Muscle layer of colon (tissue), 2 donors: ENCODE measurements around the gene PSPH.
"Not testable (repeated sequence)": the region's sequence is repeated elsewhere in the genome, so short reads cannot be mapped to it uniquely, and the experiment has no call there.

Source experiments
- H3K27ac ChIP-seq: one replicate; pipeline ENCODE4 v1.7.0; 2013; ENCODE audit warnings: low read depth, mild to moderate bottlenecking, low read length, moderate library complexity
- H3K27me3 ChIP-seq, 2 donors: one replicate each; pipeline ENCODE4 v1.7.0; 2013; ENCODE audit warnings: low read length in 2 of 2, mild to moderate bottlenecking in 2 of 2; ENCODE audit not compliant: insufficient read depth in 2 of 2, control insufficient read depth in 1 of 2
- H3K36me3 ChIP-seq: one replicate; pipeline ENCODE4 v1.7.0; 2013; ENCODE audit warnings: mild to moderate bottlenecking, low read length; ENCODE audit not compliant: insufficient read depth
- H3K4me1 ChIP-seq: one replicate; pipeline ENCODE4 v1.7.0; 2013; ENCODE audit warnings: mild to moderate bottlenecking, low read length; ENCODE audit not compliant: insufficient read depth
- H3K4me3 ChIP-seq, 2 donors: one replicate each; pipeline ENCODE4 v1.7.0; 2013; ENCODE audit warnings: low read length in 2 of 2, low read depth in 1 of 2, mild to moderate bottlenecking in 1 of 2, moderate library complexity in 1 of 2
- H3K9ac ChIP-seq: one replicate; pipeline ENCODE4 v1.7.0; 2013; ENCODE audit warnings: low read length
- H3K9me3 ChIP-seq: one replicate; pipeline ENCODE4 v1.7.0; 2013; ENCODE audit warnings: mild to moderate bottlenecking, low read length
- donor health status: abdominal sarcoma.
- donor health status: Adenocarcinoma of cecum.

The PSPH gene

DNA sequence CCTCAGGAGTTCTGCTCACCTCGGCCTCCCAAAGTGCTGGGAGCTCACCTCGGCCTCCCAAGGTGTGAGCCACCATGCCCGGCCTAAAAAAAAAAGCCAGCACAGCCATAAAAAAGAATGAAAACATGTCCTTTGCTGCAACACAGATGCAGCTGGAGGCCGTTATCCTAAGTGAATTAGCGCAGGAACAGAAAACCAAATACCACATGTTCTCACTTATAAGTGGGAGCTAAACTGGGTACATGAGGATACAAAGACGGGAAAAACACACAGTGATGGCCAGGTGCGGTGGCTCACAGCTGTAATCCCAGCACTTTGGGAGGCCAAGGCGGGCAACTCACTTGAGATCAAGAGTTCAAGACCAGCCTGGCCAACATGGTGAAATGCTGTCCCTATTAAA is 20.9 kb downstream of the PSPH start:
- H3K27ac ChIP-seq = no peak overlapping the region
- no peaks in the 10 kb centered on the region for H3K27me3 ChIP-seq
- H3K9ac ChIP-seq = no peak overlapping the region
- H3K4me1 ChIP-seq = no peaks in the 10 kb centered on the region
- no peaks in the 10 kb centered on the region for H3K9me3 ChIP-seq
- H3K4me3 ChIP-seq = no peak overlapping the region
- no peaks in the 10 kb centered on the region for H3K36me3 ChIP-seq

DNA sequence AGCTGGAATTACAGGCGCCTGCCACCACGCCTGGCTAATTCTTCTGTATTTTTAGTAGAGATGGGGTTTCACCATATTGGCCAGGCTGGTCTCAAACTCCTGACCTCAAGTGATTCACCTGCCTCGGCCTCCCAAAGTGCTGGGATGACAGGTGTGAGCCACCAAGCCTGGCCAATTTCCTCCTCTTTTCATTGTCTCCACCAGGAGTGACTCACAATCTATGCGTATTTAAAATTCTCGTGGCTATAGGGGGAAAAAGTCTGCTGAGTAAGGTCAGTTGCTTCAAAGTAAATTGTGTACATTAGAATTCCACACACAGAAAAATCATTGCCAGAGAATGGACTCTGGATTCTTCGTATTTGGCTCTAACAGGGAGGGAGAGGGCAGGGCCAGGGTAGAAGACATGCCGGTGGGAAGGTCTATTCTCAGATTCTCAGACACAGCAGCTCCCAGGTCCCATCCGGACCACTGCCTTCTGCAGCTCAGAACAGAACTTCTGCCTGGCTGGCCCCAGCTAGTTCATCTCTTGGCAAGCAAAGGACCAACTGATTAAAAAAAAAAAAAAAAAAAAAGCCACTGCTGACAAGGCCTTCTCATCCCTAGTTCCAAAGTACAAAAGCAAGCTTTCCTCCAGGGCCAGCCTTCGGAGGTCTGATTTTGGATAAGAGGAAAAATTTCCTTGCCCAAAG is 22.2 kb downstream of the PSPH start:
- no peaks in the 10 kb centered on the region for H3K4me1 ChIP-seq
- no peak overlapping the region for H3K27ac ChIP-seq
- H3K27me3 ChIP-seq = no peaks in the 10 kb centered on the region
- H3K4me3 ChIP-seq = no peak overlapping the region
- no peaks in the 10 kb centered on the region for H3K9me3 ChIP-seq
- H3K36me3 ChIP-seq = no peaks in the 10 kb centered on the region
- H3K9ac ChIP-seq = no peak overlapping the region

DNA sequence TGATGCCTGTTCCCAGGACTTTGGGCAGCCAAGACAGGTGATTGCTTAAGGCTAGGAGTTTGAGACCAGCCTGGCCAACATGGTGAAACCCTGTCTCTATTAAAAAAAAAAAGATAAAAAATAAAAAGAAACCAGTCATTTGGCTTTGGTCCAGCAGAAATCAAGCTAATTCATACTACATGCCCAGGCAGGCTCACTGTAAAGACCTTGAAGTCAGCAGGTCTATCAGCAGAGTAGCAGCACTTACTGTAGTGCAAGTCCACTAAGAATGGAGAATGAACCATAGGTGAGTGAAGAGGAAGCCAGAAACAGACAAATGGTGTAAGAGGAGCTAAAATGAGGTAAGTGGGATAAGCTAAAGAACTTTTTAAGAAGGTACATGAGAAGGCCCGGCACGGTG is 24.7 kb downstream of the PSPH start:
- H3K27me3 ChIP-seq = no peaks in the 10 kb centered on the region
- no peaks in the 10 kb centered on the region for H3K36me3 ChIP-seq
- no peak overlapping the region for H3K27ac ChIP-seq
- H3K4me3 ChIP-seq = no peak overlapping the region
- no peaks in the 10 kb centered on the region for H3K9me3 ChIP-seq
- no peaks in the 10 kb centered on the region for H3K4me1 ChIP-seq
- no peak overlapping the region for H3K9ac ChIP-seq

DNA sequence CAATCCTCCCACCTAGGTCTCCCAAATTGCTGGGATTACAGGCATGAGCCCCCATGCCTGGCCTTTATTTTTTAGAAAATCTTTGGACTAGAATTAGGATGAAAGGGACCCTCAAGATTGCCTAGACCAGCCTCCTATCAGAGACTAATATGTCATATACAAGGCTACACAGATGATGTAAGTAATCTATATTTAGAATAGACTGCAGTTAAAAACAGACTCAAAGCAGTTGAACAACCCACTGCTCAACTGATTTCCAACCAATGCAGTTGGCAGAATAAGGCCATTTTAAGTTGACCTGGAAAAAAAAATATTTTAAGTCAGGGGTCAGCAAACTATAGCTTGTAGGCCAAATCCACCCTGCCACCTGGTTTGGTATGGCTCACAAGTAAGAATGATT is 27.7 kb downstream of the PSPH start:
- Histone ChIP-seq H3K36me3 (no peaks in the 10 kb centered on the region), H3K27ac (no peak overlapping the region), H3K4me1 (no peaks in the 10 kb centered on the region), H3K4me3 (no peak overlapping the region), H3K27me3 (no peaks in the 10 kb centered on the region), H3K9me3 (no peaks in the 10 kb centered on the region), H3K9ac (no peak overlapping the region)

DNA sequence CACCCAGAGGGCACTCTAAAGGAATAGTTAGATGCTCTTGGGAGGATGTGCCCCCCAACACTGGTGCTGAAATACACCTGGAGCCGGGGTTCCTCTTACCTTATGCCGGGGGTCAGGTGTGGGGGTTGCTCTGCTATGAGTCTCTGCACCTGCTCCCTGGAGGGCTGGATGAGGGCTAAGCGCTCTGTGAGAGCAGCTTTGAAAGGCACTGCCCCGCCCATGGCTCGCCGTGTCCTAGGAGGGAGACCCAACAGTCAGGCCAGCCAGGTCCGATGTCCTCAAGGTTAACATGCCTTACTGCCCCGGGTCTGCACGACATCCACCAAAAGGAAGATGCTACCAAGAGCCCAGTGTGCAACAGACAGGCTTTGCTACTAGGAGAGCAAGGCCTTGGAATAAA is 31.7 kb downstream of the PSPH start:
- Histone ChIP-seq H3K27me3 (no peaks in the 10 kb centered on the region), H3K9me3 (no peaks in the 10 kb centered on the region), H3K36me3 (no peaks in the 10 kb centered on the region), H3K4me1 (no peaks in the 10 kb centered on the region), H3K27ac (no peak overlapping the region), H3K9ac (no peak overlapping the region), H3K4me3 (no peak overlapping the region)

DNA sequence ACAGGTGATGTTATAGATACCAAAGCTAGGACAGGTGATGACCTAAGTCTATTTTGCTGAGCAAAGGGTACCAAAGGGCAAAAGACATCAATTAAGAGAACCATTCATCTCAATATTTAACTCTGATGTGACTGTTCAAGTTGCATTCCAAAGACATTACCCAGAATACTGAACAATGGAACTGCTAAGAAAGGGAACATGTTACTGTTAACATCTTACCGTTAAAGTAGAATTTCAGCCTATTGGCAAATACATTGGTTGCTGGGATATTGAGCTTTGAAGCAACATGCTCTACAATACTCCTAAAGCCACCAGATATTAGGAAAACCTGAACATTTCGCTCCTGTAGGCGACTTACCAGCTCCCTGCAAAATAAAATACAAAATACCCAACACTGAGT is 34.2 kb downstream of the PSPH start:
- H3K27ac ChIP-seq, H3K9me3 ChIP-seq, H3K27me3 ChIP-seq, H3K4me1 ChIP-seq, H3K9ac ChIP-seq, H3K4me3 ChIP-seq, H3K36me3 ChIP-seq: not testable (repeated sequence)

DNA sequence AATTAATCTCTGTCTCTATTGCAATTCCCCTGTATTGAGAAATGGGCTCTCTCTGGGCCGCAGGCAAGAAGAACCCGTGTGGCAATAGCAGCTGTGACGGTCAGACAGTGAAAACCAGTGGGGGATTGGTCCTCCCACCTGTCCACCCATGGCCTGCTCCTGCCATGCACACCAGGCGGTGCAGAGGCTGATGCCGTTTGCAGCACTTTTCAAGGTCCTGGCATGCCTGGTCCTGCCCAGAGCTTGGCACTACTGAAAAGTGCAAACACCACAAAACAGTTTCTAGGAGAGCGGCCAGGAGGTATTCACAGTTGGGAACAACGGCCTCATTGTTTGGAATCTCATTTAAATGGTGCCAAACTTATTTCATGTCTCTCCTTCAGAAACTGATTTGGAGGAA is 41.5 kb downstream of the PSPH start:
- Histone ChIP-seq H3K9ac (no peak overlapping the region), H3K9me3 (no peaks in the 10 kb centered on the region), H3K4me1 (peaks cover 8% of the 10 kb centered on the region), H3K4me3 (no peak overlapping the region), H3K36me3 (no peaks in the 10 kb centered on the region), H3K27ac (no peak overlapping the region), H3K27me3 (no peaks in the 10 kb centered on the region)

DNA sequence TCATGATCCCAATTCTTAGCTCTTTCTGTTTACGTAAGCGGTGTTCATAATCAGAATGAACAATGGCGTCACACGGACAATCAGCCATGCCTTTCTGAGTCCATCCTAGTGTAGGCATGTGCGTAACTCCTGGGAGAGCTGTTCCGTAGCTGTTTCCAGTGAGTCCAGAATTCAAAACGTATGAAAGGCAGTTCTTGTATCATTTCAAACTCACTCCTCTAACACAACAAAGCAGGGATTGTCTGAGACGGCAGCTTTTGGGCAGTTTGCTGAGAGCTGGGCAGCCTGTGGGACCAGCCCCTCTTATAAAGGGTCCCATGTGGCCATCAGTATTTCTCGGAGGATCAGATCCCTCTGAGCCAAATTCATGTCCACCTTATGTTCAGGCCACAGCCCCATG is 43.4 kb downstream of the PSPH start:
- Histone ChIP-seq H3K4me3 (no peak overlapping the region), H3K27ac (no peak overlapping the region), H3K9ac (no peak overlapping the region)

DNA sequence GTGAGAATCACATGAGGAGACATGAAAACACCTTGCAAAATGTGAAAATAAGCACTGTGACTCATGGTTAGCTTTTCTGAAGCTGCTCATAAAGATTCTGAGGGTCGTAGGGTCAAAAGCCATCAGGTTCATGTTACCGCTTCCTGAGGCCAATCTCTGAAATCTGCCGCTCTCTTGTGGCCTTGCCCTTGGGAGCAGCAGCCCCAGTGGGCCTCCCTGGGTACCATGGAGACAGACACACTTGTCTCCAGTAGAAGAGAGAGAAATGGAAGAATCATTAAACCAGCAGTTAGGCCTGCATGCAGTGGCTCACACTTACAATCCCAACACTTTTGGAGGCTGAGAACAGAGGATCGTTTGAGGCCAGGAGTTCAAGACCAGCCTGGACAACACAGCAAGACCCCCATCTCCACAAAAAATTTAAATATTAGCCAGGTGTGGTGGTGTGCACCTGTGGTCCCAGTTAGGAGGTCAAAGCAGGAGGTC is 44.0 kb downstream of the PSPH start:
- Histone ChIP-seq H3K27me3 (no peaks in the 10 kb centered on the region), H3K9me3 (no peaks in the 10 kb centered on the region), H3K9ac (no peak overlapping the region), H3K27ac (no peak overlapping the region), H3K4me1 (peaks cover 8% of the 10 kb centered on the region), H3K36me3 (no peaks in the 10 kb centered on the region), H3K4me3 (no peak overlapping the region)

More for the DNA sequence above, 43.4 kb downstream of the PSPH start:
- Histone ChIP-seq H3K27me3 (no peaks in the 10 kb centered on the region), H3K4me1 (peaks cover 8% of the 10 kb centered on the region), H3K9me3 (no peaks in the 10 kb centered on the region), H3K36me3 (no peaks in the 10 kb centered on the region)

DNA sequence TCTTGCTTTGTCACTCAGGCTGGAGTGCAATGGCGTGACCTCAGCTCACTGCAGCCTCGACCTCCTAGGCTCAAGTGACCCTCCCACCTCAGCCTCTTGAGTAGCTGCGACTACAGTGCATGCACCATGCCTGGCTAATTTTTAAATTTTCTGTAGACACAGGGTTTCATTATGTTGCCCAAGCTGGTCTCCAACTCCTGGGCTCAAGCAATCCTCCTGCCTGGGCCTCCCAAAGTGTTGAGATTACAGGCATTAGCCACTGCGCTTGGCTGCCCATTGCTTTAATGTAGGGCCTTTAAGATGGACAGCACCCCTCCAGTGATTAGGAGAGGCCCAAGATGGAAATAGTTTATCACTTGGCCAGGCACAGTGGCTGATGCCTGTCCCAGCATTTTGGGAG is 47.5 kb downstream of the PSPH start:
- H3K36me3 ChIP-seq = peaks cover 11% of the 10 kb centered on the region
- H3K27me3 ChIP-seq = no peaks in the 10 kb centered on the region
- H3K27ac ChIP-seq = no peak overlapping the region
- no peaks in the 10 kb centered on the region for H3K9me3 ChIP-seq
- H3K4me1 ChIP-seq = no peaks in the 10 kb centered on the region
- no peak overlapping the region for H3K9ac ChIP-seq
- H3K4me3 ChIP-seq = no peak overlapping the region

DNA sequence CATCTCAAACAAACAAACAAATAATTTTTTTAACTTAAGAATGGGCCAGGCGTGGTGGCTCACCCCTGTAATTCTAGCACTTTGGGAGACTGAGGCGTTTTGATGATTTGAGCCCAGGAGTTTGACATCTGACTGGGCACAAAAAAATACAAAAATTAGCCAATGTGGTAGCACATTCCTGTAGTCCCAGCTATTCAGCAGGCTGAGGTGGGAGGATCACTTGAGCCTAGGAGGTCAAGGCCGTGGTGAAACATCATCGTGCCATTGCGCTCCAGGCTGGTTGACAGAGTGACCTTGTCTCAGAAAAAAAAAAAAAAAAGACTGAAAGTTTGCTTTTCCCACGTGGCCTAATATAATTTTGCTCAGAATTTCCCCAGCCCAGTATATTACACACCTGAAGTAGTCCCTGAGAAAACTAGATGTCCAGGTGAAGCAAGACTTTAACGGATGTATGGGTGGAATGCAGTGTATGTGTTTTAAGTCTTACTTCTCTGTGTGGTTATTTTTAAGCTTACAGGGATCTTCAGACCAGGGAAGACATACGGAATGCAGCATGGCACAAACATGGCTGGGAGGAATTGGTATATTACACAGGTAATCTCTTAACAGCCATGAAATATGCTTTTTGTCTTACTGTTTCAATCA is 54.3 kb downstream of the PSPH start:
- Histone ChIP-seq H3K4me3 (no peak overlapping the region), H3K27me3 (no peaks in the 10 kb centered on the region), H3K9me3 (no peaks in the 10 kb centered on the region), H3K27ac (no peak overlapping the region), H3K4me1 (no peaks in the 10 kb centered on the region), H3K9ac (no peak overlapping the region), H3K36me3 (peaks cover 58% of the 10 kb centered on the region)

DNA sequence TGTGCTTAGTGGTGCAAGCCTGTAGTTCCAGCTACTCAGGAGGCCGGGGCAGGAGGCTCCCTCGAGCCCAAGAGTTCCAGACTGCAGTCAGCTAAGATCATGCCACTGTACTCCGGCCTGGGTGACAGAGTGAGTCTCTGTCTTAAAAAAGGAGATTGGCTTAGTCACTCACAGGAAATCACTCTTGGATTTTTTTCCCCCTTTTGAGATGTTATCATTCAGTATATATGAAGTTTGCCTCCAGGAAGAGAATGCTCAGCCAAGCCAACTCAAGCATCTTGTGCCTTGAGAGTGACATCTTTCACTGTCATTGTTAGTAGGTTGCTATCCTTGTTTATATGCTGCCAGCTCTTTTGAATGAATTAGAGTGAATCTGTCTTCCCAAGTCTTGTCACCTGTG is 58.9 kb downstream of the PSPH start:
- Histone ChIP-seq H3K27me3 (no peaks in the 10 kb centered on the region), H3K4me1 (no peaks in the 10 kb centered on the region), H3K4me3 (no peak overlapping the region), H3K9me3 (no peaks in the 10 kb centered on the region), H3K27ac (no peak overlapping the region), H3K36me3 (peaks cover 53% of the 10 kb centered on the region), H3K9ac (no peak overlapping the region)
